Nephron (organoid): ENCODE results near the gene SEMA3A.

Experiments
- H3K27ac Mint-ChIP-seq, 3 experiments: 2 replicates each; pipeline ENCODE4 v1.8.0; 2020; ENCODE audit warnings: mixed read lengths in 3 of 3, mild to moderate bottlenecking in 2 of 3, moderate library complexity in 1 of 3
- H3K27me3 Mint-ChIP-seq: 2 replicates; pipeline ENCODE4 v1.8.0; 2021; ENCODE audit warnings: low read depth, mild to moderate bottlenecking, moderate library complexity, mixed read lengths
- H3K36me3 Mint-ChIP-seq: 2 replicates; pipeline ENCODE4 v1.8.0; 2020; ENCODE audit warnings: low read depth, mixed read lengths
- H3K4me1 Mint-ChIP-seq: 2 replicates; pipeline ENCODE4 v1.8.0; 2020; ENCODE audit warnings: mixed read lengths
- H3K4me3 Mint-ChIP-seq, 3 experiments: 2 replicates each; pipeline ENCODE4 v1.8.0; 2020; ENCODE audit warnings: mild to moderate bottlenecking in 3 of 3, mixed read lengths in 3 of 3, moderate library complexity in 2 of 3
- H3K9me3 Mint-ChIP-seq: 2 replicates; pipeline ENCODE4 v1.8.0; 2020; ENCODE audit warnings: mixed read lengths
- TF ChIP-seq, protein P1 (sequence below), 3 experiments: fragments of 200-600 bp; sonication (generic); IDR thresholded peaks; one replicate each; pipeline ENCODE4 v1.5.0; 2021; ENCODE audit warnings: antibody characterized with exemption in 3 of 3; ENCODE audit not compliant: unreplicated experiment in 3 of 3

Gene SEMA3A

GRCh38 chr7:84043661-84044191 is 150.9 kb downstream of the SEMA3A start:
- Mint-ChIP-seq H3K36me3 (peaks cover 20% of the 10 kb centered on the region), H3K27me3 (peaks cover 3% of the 10 kb centered on the region), H3K9me3 (no peaks in the 10 kb centered on the region), H3K27ac (peak overlapping the region; percentile 21 to 73 (median 30)), H3K4me1 (peaks cover 24% of the 10 kb centered on the region), H3K4me3 (no peak overlapping the region)
- TF ChIP-seq, protein P1, sequence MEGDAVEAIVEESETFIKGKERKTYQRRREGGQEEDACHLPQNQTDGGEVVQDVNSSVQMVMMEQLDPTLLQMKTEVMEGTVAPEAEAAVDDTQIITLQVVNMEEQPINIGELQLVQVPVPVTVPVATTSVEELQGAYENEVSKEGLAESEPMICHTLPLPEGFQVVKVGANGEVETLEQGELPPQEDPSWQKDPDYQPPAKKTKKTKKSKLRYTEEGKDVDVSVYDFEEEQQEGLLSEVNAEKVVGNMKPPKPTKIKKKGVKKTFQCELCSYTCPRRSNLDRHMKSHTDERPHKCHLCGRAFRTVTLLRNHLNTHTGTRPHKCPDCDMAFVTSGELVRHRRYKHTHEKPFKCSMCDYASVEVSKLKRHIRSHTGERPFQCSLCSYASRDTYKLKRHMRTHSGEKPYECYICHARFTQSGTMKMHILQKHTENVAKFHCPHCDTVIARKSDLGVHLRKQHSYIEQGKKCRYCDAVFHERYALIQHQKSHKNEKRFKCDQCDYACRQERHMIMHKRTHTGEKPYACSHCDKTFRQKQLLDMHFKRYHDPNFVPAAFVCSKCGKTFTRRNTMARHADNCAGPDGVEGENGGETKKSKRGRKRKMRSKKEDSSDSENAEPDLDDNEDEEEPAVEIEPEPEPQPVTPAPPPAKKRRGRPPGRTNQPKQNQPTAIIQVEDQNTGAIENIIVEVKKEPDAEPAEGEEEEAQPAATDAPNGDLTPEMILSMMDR (IDR thresholded peaks at IDR 0.05; ENCODE audit: unreplicated experiment in 3 of 3): no peak

DNA sequence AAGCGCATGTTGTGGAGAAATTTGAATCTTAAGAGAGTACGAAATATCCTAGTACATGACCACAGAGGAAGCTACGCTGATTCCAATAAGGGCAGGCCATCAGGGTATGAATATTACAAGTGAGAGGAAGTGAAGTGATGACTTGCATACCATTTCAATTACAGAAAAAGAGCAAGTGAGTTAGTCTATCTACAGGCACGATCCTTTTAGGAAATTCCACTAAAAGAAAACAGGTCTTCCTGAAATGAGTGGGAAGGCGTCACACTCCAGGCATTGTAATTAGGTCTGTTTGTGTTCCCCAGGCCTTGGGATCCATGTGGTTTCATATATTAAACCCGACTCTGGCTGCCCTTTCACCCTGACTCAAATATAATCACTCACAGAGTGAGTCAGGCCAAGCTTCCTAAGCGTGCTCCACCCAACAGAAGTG is 152.5 kb downstream of the SEMA3A start:
- Mint-ChIP-seq H3K36me3 (peaks cover 20% of the 10 kb centered on the region), H3K27ac (peak overlapping the region in 2 of 3 experiments; percentile 21 to 72), H3K9me3 (no peaks in the 10 kb centered on the region), H3K4me1 (peaks cover 24% of the 10 kb centered on the region), H3K4me3 (no peak overlapping the region), H3K27me3 (peaks cover 3% of the 10 kb centered on the region)
- TF ChIP-seq, protein P1 (IDR thresholded peaks at IDR 0.05; ENCODE audit: unreplicated experiment in 3 of 3): no peak

GRCh38 chr7:84041649-84042048 is 152.9 kb downstream of the SEMA3A start:
- TF ChIP-seq, protein P1 (IDR thresholded peaks at IDR 0.05; ENCODE audit: unreplicated experiment in 3 of 3): no peak
- Mint-ChIP-seq H3K27ac (peak overlapping the region in 1 of 3 experiments; percentile 72), H3K27me3 (peaks cover 3% of the 10 kb centered on the region), H3K36me3 (peaks cover 20% of the 10 kb centered on the region), H3K9me3 (no peaks in the 10 kb centered on the region), H3K4me3 (no peak overlapping the region), H3K4me1 (peaks cover 24% of the 10 kb centered on the region)

GRCh38 chr7:84040355-84040754 is 154.2 kb downstream of the SEMA3A start:
- Mint-ChIP-seq H3K27me3 (peaks cover 3% of the 10 kb centered on the region), H3K4me1 (peaks cover 24% of the 10 kb centered on the region), H3K9me3 (no peaks in the 10 kb centered on the region), H3K4me3 (no peak overlapping the region), H3K27ac (peak overlapping the region in 2 of 3 experiments; percentile 33 to 70), H3K36me3 (peaks cover 13% of the 10 kb centered on the region)
- TF ChIP-seq, protein P1 (IDR thresholded peaks at IDR 0.05; ENCODE audit: unreplicated experiment in 3 of 3): no peak

GRCh38 chr7:84039432-84039831 is 155.2 kb downstream of the SEMA3A start:
- H3K4me3 Mint-ChIP-seq: no peak overlapping the region
- H3K27me3 Mint-ChIP-seq: peaks cover 3% of the 10 kb centered on the region
- no peak overlapping the region for H3K27ac Mint-ChIP-seq
- TF ChIP-seq, protein P1 (IDR thresholded peaks at IDR 0.05; ENCODE audit: unreplicated experiment in 3 of 3): no peak
- peaks cover 20% of the 10 kb centered on the region for H3K4me1 Mint-ChIP-seq
- no peaks in the 10 kb centered on the region for H3K9me3 Mint-ChIP-seq
- peaks cover 4% of the 10 kb centered on the region for H3K36me3 Mint-ChIP-seq

GRCh38 chr7:84027678-84028077 is 166.9 kb downstream of the SEMA3A start:
- no peaks in the 10 kb centered on the region for H3K9me3 Mint-ChIP-seq
- TF ChIP-seq, protein P1 (IDR thresholded peaks at IDR 0.05; ENCODE audit: unreplicated experiment in 3 of 3): no peak
- no peak overlapping the region for H3K27ac Mint-ChIP-seq
- no peaks in the 10 kb centered on the region for H3K27me3 Mint-ChIP-seq
- no peak overlapping the region for H3K4me3 Mint-ChIP-seq
- peaks cover 12% of the 10 kb centered on the region for H3K4me1 Mint-ChIP-seq
- peaks cover 6% of the 10 kb centered on the region for H3K36me3 Mint-ChIP-seq
